NT2/D1 (cell line): ENCODE measurements around the gene BACE1.

Source experiments
- DNase-seq: peaks from one replicate; pipeline ENCODE4 v3.0.0-alpha.2; 2011; ENCODE audit warnings: low read depth, low spot score
- H3K27me3 ChIP-seq: 2 replicates; pipeline ENCODE4 v1.6.0; 2011; ENCODE audit warnings: mild to moderate bottlenecking; ENCODE audit not compliant: insufficient read length, insufficient read depth
- H3K36me3 ChIP-seq: 2 replicates; pipeline ENCODE4 v1.6.1; 2011; ENCODE audit warnings: mild to moderate bottlenecking, low read length, mixed read lengths; ENCODE audit not compliant: insufficient read depth, insufficient read length
- H3K4me1 ChIP-seq: 2 replicates; pipeline ENCODE4 v1.5.1; 2011; ENCODE audit not compliant: insufficient read depth, insufficient read length
- H3K4me3 ChIP-seq: 2 replicates; pipeline ENCODE4 v1.5.1; 2011; ENCODE audit warnings: low read depth; ENCODE audit not compliant: insufficient read length
- H3K9ac ChIP-seq: 2 replicates; pipeline ENCODE4 v1.6.0; 2011; ENCODE audit warnings: low read depth; ENCODE audit not compliant: insufficient read length
- H3K9me3 ChIP-seq: 2 replicates; pipeline ENCODE4 v1.5.1; 2011; ENCODE audit warnings: mild to moderate bottlenecking, low read length; ENCODE audit not compliant: insufficient read depth
- SUZ12 ChIP-seq: IDR thresholded peaks from 2 replicates; pipeline ENCODE4 v1.6.1; 2011; ENCODE audit not compliant: insufficient read length, insufficient read depth; ENCODE audit errors: extremely low read depth
- YY1 ChIP-seq: IDR thresholded peaks from 2 replicates; pipeline ENCODE4 v1.6.1; 2011; ENCODE audit not compliant: insufficient read length, insufficient read depth
- ZNF274 ChIP-seq: IDR thresholded peaks from 2 replicates; pipeline ENCODE4 v1.6.1; 2011; ENCODE audit warnings: mild to moderate bottlenecking, low read depth, low read length

Gene BACE1

DNA sequence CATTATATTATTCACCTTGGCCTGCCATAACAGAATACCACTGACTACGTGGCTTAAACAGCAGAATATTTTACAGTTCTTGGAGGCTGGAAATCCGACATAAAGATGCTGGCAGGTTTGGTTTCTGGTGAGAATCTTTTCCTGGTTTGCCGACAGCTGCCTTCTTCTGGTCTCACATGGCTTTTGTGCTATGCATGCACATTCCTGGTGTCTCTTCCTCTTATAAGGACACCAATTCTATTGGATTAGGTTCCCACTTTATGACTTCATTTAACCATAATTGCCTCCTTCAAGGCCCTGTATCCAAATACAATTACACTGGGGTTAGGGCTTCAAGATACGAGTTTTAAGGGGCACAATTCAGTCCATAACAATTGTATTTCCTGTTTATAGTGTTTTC, 66.5 kb downstream of the BACE1 start:
- TF ChIP-seq YY1 = no peak
- no peak for TF ChIP-seq ZNF274
- TF ChIP-seq SUZ12 = no peak
- no peak overlapping the region for H3K4me3 ChIP-seq
- no peak for DNase-seq
- no peaks in the 10 kb centered on the region for H3K9me3 ChIP-seq
- no peaks in the 10 kb centered on the region for H3K4me1 ChIP-seq
- H3K27me3 ChIP-seq = no peaks in the 10 kb centered on the region
- H3K36me3 ChIP-seq = peaks cover 28% of the 10 kb centered on the region
- no peak overlapping the region for H3K9ac ChIP-seq

DNA sequence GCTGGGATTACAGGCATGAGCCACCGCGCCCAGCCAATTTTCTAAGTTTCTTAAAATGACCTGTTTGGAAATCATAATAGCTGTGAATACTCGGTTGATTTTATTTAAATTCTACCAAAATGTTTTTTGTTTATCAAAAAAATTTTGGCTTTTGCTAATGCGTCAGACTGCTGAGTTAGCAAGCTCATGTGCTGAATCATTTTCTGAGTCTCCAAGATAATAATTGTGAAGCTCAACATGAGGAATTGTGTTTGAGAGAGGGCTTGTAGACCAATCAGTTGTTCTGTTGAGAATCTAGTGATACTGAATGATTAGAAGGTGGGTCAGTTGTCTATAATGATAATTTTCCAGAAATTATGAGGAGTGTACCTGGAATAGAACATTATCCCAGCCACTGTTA, 67.7 kb downstream of the BACE1 start:
- Histone ChIP-seq H3K4me3 (no peak overlapping the region), H3K4me1 (no peaks in the 10 kb centered on the region), H3K36me3 (peaks cover 37% of the 10 kb centered on the region), H3K9me3 (no peaks in the 10 kb centered on the region), H3K9ac (no peak overlapping the region), H3K27me3 (no peaks in the 10 kb centered on the region)
- no peak for TF ChIP-seq SUZ12
- TF ChIP-seq YY1 = no peak
- no peak for TF ChIP-seq ZNF274
- DNase-seq = no peak

DNA sequence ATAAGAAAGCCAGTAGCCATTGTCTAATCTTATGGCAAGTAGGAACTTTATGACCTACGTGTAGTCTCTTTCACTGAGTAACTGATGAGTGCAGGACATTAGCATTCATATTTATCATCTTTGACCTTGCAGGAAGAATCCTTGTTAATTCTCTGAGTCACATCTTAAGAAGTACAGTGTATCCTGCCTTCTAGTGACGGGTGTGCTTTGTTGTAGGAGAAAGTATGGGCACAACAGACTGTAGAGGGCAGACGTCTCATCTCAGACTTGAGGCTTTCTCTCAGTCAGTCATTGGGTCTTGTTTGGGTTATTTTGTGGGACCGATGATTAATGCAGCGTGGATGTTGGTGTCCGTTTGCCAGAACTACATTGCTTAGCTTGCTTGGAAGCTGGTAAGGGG, 76.8 kb downstream of the BACE1 start:
- Histone ChIP-seq H3K4me3 (no peak overlapping the region), H3K9ac (no peak overlapping the region), H3K27me3 (no peaks in the 10 kb centered on the region), H3K9me3 (no peaks in the 10 kb centered on the region), H3K36me3 (peaks cover 33% of the 10 kb centered on the region), H3K4me1 (no peaks in the 10 kb centered on the region)
- DNase-seq = no peak
- TF ChIP-seq YY1 = no peak
- no peak for TF ChIP-seq ZNF274
- TF ChIP-seq SUZ12 = no peak

DNA sequence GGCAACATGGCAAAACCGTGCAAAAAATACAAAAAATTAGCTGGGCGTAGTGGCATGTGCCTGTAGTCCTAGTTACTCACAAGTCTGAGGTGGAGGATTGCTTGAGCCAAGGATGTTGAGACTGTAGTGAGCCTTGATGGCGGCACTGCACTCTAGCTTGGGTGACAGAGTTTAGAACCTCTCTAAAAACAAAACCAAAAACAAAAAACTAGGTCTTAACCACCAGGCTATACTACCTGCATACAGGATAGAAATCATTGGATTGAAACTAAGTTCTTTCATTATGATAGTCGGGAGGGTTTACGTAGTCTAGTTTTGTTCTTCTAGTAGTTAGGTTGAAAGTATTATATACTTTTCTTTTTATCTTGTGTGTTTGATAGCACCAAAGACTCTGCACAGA, 77.8 kb downstream of the BACE1 start:
- TF ChIP-seq SUZ12 (no peak), YY1 (no peak), ZNF274 (no peak)
- H3K27me3 ChIP-seq = no peaks in the 10 kb centered on the region
- no peak overlapping the region for H3K9ac ChIP-seq
- H3K9me3 ChIP-seq = no peaks in the 10 kb centered on the region
- H3K4me3 ChIP-seq = no peak overlapping the region
- DNase-seq = no peak
- H3K4me1 ChIP-seq = no peaks in the 10 kb centered on the region
- H3K36me3 ChIP-seq = peaks cover 23% of the 10 kb centered on the region
